ENCODE results near the gene HLCS.

The HLCS gene

GRCh38 chr21:36985751-36986594 lies 19.5 kb upstream of the HLCS start:
- DNase-seq = no peak

DNA sequence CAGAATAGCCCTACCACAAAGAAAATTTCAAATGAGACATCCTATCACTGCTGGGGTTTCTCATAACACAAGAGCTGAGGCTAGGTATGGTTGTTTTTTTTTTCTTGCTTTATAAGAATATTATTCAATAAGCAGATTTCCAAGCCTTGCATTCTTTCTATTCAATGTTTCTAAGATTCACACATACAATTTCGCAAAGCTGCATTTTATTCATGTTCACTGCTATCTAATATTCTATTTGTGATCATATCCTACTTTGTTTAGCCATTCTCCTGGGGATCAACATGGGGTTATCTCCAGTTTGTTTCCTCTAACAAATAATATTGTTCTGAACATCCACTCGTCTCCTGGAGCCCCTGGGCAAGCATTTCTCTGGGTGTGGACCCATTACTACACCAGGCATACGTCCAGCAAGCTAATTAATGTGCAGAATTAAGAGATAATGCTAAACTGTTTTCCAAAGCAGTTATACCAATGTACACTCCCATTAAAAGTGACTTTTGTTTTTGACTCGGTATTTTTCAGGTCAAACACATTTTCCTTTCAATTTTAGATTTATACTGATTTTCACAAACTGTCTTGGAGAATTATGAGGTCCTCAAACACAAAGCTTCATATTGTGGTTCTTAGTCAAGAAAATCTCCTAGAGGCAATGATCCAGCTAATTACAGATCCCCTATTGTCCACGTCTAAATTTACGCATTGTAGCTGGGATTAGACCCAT lies 15.7 kb upstream of the HLCS start:
- DNase-seq = no peak

- DNase-seq = no peak
These were observed 14.6 kb upstream of the HLCS start for GRCh38 chr21:36981049-36981391.

- DNase-seq = no peak
These were observed 14.0 kb upstream of the HLCS start for GRCh38 chr21:36980280-36981048.

DNA sequence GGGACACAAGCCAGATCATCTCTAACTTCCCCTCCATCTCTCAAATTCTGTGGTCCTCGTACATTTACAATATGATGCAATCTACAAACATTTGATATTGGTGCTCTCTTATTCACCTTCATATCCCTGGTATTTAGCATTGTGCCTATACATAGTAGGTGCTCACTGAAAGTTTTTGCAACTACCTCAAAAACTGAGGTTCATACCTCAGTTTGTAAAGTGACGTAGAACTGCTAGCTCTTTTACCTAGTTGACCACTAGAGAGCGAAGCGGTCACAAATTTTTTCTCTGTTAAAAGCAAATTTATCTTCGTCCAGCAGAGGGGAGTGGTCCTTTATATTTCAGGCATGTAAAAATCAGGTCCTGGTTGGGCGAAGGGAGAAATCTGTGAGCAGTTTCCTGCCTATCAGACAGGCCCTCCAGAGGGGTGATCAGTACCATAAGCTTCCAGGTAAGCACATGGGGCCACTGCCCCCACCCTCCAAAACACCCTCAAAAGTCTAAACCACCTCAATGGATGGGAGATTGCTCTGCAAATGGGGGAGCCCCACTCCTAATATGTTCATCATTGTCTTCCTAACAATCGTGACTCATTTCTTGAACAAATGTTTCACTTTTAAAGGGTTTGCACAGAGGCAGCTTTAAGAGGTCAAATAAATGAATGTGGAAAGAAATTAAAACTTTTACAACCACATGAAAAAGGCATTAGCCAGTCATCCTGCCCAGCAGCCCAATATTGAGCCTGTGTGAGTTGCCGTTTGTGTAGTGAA lies 10.6 kb upstream of the HLCS start:
- peak; percentile 58 for DNase-seq

DNA sequence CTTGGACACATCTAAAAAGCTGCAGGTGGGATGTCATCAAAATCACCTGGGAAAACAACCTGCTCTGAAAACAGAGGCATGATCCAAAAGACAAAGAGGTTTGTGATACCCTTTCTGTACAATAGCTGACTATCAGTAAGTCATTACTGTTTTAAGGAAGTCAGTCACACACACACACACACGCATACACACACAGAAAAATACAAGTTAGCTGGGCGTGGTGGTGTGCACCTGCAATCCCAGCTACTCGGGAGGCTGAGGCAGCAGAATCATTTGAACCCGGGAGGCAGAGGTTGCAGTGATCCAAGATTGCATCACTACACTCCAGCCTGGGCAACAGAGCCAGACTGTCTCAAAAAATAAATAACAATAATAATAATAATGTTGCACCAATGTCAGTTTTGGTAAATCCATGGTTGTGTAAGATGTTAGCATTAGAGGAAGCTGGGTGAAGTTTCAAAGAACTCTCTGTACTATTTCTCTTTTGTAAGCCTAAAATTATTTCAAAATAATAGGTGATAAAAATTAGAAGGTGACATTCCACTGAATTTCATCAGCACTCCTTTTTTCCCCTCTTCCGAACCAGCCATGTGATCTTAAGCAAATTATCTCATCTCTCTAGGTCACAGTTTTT lies 9.9 kb upstream of the HLCS start:
- DNase-seq = no peak

DNA sequence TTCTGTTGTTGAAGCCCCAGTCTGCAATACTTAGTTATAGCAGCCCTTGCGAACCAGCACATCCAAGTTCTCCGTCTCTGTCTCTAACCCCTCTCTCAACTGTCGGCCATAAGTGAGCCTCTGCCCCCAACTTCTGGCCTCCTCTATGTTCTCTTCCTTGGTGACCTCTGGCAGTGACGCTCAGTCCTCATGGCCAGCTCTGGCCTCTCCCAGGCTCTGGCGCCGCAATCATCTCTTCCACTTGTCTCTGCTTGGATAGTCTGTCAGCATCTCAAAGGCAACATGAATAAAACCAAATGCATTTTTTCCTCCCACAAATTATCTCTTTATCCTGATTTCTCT lies 8.4 kb upstream of the HLCS start:
- DNase-seq = no peak

GRCh38 chr21:36973986-36974850 lies 7.7 kb upstream of the HLCS start:
- DNase-seq = no peak

GRCh38 chr21:36968976-36969375 lies 2.5 kb upstream of the HLCS start:
- no peak for DNase-seq

- DNase-seq = no peak
These were observed 1.9 kb upstream of the HLCS start for GRCh38 chr21:36968414-36968813.

GRCh38 chr21:36966821-36967768 lies 626 bp upstream of the HLCS start:
- no peak for DNase-seq

- no peak for DNase-seq
These were observed 776 bp downstream of the HLCS start for GRCh38 chr21:36965720-36966065.

DNA sequence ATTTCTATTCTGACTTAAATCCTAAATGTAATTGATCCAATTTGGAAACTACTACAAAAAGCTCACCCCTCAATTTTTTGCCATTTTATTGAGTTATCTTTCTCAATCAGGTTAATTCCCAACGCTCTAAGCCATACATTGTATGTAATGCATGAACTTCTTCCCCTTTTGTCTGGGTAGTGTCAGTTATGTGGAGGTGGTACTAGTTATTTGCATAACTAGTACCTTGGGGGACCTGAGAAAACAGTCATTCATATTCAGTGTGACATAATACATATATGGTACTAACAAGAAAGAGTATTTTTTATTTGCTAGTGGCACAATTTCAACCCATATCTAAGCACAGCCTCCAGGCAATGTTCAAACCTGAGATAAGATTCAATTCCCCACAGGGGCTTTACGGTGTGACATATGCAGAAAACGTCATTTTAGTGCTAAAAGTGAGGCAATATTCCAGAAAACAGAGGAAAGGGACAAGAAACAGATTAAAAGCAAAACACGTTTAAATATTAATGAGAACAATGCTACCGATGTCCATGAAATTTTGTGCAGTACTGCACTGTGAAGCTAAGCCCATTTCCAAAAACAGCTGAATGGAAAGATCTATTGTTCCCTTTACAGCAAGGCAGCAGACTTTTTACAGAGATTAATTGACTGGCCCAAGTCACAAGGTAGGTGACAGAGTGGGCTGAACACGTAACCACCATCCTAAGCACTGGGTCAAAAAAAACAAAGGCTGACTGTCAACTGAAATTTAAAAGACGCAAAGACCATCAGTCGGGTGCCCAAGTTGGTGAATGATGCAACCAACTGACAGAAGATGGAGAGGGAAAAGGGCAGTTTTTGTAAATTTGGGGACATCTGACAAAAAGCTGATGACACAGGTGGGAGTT lies 1.4 kb downstream of the HLCS start:
- no peak for DNase-seq

DNA sequence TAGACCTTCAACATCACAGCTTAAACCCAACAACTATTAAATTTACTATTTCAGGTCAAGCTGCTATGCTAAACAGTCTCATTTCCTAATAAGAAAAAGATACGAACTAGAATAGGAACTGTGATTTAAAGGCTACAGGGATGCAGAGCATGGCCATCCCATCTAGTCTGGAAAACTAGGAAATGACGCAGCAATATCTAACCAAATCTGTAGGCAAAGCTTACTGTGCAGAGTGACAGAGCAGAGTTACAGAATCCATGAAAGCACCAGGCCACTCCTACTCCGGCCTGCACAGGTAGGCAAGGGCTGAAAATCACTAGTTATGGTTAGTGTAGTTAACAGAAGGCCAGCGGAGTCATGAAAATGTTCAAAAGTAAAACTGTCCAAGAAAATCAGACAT lies 2.1 kb downstream of the HLCS start:
- DNase-seq = no peak

DNA sequence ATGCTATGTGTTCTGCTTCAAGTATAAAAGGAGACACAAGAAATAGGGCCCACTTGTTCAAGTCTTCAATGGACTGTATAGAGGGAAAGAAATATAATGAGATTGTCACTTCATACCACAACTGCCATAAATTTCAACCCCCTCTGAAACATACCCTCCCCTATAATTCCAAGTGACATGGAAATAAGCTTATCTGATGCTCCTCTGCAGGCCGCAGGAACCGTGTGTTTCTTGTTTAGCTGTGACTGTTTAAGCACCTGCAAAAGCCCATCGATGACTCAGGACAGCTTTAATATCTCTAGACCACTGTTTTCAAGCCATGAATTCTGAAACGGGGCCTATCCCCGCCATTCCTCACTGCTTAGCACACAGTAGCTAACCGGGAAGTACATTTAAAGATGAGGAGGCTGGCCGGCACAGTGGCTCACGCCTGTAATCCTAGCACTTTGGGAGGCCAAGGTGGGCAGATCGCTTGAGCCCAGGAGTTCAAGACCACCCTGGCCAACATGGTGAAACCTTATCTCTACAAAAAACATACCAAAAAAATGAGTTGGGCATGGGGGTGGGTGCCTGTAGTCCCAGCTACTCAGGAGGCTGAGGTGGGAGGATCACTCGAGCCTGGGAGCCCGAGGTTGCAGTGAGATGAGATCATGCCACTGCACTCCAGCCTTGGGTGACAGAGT lies 4.2 kb downstream of the HLCS start:
- no peak for DNase-seq

- no peak for DNase-seq
These were observed 5.7 kb downstream of the HLCS start for GRCh38 chr21:36960676-36961284.

DNA sequence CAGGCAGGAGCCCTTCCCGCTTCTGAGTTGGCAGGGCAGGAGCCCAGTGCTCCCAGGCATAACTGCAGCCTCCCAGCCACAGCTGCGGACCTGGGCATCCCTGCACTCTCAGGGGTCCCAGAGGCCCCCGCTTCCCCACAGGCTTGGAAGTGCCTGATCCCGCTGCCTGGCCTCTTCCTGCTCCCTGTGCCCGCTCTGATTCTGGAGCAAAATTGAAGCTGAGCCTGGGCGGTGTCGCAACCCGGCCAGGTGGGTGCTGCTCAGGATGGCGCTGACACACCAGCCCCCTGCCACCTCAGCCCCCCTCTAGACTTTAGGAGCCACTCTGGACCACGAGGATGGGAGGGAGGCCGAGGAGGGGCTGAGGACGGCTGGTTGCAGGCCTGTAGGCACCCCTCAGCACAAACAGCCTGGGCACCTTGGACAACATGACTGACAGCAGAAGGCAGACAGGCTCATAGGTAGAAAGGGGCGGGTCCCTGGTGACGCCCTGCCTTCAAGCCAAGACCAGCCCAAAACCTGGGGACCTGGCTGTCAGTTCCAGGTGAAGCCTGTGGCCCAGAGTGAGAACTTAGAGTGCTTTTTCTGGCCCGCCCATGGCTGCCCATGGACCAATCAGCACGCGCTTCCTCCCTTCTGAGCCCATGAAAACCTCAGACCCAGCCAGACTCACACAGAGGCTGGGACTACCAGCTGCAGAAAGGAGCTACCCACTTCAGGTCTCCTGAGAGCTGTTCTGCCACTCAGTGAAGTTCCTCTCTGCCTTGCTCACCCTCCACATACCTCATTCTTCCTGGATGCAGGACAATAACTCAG lies 7.2 kb downstream of the HLCS start:
- no peak for DNase-seq
